ENCODE results near the gene TPK1.

GRCh38 chr7:144791488-144791887, 44.4 kb downstream of the TPK1 start:
- TF ChIP-seq CTCF (IDR thresholded peaks at IDR 0.05; ENCODE audit: low read depth, low read length, poor library complexity, severe bottlenecking): no peak
- TF ChIP-seq EZH2phosphoT487 (IDR thresholded peaks at IDR 0.05; ENCODE audit: borderline replicate concordance, low read length): no peak

All from DOHH2 (cell line).